Choroid plexus epithelial cell (primary cell): ENCODE results near the gene MIA3.
A peak's percentile ranks its signal among the peaks of the same experiment; 100 is the strongest.

Experiments used
- DNase-seq: peaks from one replicate; pipeline ENCODE4 v3.0.0-alpha.2; 2010; ENCODE audit warnings: low read depth
- H3K4me3 ChIP-seq: 2 replicates; pipeline ENCODE4 v1.5.1; 2011; ENCODE audit warnings: low read depth, mild to moderate bottlenecking, control low read depth, low read length, moderate library complexity
- TF ChIP-seq, protein P1 (sequence below): conservative IDR thresholded peaks from 2 replicates; pipeline ENCODE4 v1.5.1; 2011; ENCODE audit warnings: low read depth, mild to moderate bottlenecking, control low read depth, inconsistent platforms, low read length, moderate library complexity

Gene MIA3

DNA sequence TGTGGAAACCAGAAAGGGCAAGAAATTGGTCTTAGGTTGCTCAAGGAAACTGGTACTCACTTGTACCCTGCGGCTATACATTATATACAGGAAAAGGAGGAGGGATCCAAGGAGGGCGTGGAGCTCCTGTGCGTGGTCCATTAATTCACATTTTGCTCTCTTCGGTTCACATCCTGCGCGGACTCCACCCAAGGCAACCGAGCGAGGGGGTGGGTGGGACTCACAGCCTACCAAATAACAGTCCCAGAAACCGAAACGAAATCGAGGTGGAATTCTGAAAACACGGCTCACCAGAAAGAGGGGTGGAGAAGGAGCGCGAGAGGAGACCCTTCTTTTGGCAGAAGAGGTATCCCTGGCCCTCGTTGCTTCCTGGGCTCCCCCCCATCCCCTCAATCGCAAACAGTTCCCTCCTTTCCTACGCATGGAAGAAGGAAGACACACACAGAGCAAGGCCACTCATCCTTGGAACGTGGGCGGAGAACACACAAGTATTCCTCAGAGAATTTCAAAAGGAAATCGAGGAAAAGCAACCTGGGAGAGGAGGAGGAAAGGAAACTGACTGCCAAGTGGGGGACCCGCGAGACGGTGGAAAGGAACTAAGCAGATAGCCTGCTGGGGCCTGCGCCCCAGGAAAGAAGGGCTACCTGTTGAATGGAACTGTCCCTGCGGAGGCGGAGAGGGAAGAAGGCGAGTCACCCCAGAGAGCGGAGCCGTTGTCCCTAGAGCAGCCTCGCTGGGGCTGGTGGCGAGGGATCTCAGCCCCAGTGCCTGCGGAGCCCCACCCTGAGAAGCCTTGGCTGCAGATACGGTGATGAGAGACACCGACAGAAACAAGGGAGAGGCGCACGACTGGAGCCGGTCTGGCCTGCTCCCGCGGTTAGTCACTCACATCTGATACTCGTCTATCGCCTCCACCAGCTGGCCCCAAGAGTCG is 93.7 kb downstream of the MIA3 start:
- TF ChIP-seq, protein P1, sequence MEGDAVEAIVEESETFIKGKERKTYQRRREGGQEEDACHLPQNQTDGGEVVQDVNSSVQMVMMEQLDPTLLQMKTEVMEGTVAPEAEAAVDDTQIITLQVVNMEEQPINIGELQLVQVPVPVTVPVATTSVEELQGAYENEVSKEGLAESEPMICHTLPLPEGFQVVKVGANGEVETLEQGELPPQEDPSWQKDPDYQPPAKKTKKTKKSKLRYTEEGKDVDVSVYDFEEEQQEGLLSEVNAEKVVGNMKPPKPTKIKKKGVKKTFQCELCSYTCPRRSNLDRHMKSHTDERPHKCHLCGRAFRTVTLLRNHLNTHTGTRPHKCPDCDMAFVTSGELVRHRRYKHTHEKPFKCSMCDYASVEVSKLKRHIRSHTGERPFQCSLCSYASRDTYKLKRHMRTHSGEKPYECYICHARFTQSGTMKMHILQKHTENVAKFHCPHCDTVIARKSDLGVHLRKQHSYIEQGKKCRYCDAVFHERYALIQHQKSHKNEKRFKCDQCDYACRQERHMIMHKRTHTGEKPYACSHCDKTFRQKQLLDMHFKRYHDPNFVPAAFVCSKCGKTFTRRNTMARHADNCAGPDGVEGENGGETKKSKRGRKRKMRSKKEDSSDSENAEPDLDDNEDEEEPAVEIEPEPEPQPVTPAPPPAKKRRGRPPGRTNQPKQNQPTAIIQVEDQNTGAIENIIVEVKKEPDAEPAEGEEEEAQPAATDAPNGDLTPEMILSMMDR: no peak
- peak overlapping the region; percentile 90 for H3K4me3 ChIP-seq
- peak; percentile 63 for DNase-seq

DNA sequence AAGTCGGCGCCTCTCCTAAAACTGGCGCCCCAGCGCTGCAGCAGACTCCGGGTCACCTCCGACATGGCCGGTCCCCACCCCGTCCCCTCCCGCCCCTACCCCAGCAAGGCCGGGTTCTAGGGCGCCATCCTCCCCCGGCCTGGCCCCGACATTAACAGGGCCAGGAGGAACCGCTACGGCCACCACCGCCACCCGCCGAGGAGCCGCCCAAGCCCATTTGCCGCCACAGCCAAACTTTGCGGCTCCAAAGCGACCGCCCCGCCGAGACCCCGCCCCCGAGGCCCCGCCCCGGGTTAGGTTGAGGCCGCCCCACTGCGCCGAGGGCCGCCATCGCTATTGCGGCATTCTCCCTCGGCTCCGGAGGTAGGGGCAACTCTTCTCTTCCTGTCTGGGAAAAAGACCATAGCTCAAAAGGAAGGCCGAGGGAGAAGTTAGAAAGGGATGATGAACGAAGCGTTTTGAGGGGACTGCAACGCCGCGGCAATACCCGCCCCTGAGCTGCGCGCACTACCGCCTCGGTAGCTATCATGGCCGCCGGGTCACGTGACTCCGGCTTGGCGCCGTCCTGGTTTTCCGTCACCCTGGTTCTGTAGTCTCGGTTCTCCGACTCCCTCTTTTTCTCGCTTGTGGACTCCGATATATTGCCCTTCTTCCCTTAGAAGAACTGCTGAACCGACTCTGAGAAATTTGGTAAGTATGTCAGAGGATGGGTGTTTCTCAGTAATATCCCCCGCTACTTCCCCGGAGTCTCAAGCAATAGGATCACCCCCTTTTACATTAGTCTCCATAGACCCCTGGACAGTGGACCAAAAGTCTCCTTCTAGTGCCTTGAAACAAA is 94.6 kb downstream of the MIA3 start, which contains the start of the genes AIDA and BROX:
TSS of gene AIDA (minus strand) at position 239 of the 838 bp plus-strand sequence. CDS start at position 65, 174 bp downstream.
TSS of gene BROX (plus strand) at position 312 of the 838 bp plus-strand sequence. CDS start 3,136 bp downstream, outside the sequence.
- DNase-seq: peak; percentile 84
- H3K4me3 ChIP-seq: peak within 1 kb of the TSS; percentile 90
- TF ChIP-seq, protein P1: no peak

DNA sequence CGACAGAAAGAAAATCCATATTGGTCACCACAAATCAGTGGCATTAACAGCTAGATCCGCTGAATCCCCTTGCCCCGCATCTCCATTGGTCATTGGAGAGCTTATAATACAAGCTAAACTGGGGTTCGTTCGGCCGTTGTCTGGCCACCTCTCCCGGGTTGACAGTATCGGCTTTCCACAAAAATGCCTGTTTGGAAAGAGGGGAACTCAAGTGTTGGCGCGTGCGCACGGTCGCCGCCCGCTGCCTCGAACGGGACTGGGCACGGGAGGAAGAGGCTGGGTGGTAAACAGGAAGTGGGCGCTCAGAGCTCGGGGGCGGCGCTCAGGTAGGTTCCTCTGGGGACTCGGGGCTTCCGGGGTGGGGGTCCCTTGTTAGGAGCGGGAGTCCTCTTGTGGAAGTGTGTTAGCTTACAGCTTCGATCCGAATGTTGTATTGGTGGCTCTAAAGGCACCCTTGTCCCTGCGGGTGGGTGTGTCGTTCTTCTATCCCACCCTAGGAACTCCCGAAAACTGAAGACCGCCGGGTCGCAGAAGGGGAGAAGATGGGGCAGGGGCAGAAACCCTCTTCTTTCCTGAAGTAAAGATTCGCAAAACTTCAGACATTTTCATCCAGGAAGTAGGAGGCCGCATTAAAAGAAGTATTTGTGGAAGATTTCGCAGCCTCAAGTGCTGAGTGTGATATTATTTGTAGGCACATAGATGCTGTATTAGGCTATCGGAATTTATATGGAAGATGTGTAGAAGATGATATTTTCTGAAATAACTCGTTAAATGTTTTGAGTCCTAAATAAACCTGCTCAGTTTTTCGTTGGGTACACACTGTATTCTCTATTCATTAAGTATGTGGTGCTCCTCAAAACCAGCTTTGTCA is 95.4 kb downstream of the MIA3 start:
- TF ChIP-seq, protein P1: no peak

DNA sequence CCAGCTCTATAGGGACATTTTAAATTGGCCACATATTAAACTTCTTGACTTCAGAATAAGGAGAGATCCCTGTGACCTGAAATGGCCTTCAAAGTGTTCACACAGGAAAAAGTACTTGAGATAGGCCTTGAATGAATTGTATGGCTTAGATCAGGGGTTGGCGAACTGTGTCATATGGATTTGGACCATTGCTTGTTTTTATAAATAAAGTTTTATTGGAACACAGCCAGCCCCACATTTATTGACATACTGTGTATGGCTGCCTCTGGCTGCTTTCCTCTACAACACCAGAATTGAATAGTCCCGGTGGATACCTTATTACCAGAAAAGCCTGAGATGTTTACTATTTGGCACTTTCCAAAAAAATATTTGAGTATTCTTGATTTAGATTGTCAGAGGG is 98.5 kb downstream of the MIA3 start:
- H3K4me3 ChIP-seq: no peak overlapping the region
- DNase-seq: no peak
- TF ChIP-seq, protein P1: no peak

More for the DNA sequence above, 95.4 kb downstream of the MIA3 start:
- peak overlapping the region; percentile 90 for H3K4me3 ChIP-seq
- DNase-seq: peak; percentile 96
